PC-3 (cell line): ENCODE data around the gene ING3. TPM values are rescaled to one million over a fixed set of nuclear protein-coding genes. Genes with fewer than 3 reads are reported as not detected.

Experiments
- ATAC-seq: fragments of 200-7000 bp; cut with Tn5 transposase; 2 replicates; pipeline ENCODE4 v1.9.1; 2020; ENCODE audit warnings: mild to moderate bottlenecking, moderate library complexity
- BruUV-seq: library from RNA; stranded (reverse); fragments of 400-500 nt; replicated peaks from 2 replicates; lab custom pipeline; 2021; lab: Mats Ljungman, UMichigan
- CTCF ChIA-PET: fragments of 300-600 bp; sonication (Branson Sonifier 250); formaldehyde crosslinking; loops from one replicate; lab custom pipeline; 2022; ENCODE audit warnings: antibody characterized with exemption; lab: Charles Lee
- POLR2A ChIA-PET: fragments of 300-600 bp; sonication (Branson Sonifier 250); formaldehyde crosslinking; loops from one replicate; lab custom pipeline; 2022; ENCODE audit warnings: antibody characterized with exemption; ENCODE audit not compliant: unreplicated experiment; lab: Charles Lee
- DNase-seq: peaks from one replicate; pipeline ENCODE4 v3.0.0-alpha.2; 2015
- H2AFZ ChIP-seq: fragments of 300-600 bp; sonication (generic); 2 replicates; pipeline ENCODE4 v1.6.0; 2016; ENCODE audit warnings: antibody characterized with exemption, low read length
- H3F3A ChIP-seq: fragments of 300-600 bp; sonication (generic); one replicate; pipeline ENCODE4 v1.6.0; 2017; ENCODE audit warnings: antibody characterized with exemption, low read length, control low read depth, mild to moderate bottlenecking; ENCODE audit not compliant: unreplicated experiment
- H3K27ac ChIP-seq: fragments of 300-600 bp; sonication (generic); 2 replicates; pipeline ENCODE4 v1.5.1; 2016; ENCODE audit warnings: mild to moderate bottlenecking, low read length
- H3K27me3 ChIP-seq: fragments of 300-600 bp; sonication (generic); 2 replicates; pipeline ENCODE4 v1.6.1; 2016; ENCODE audit warnings: low read length, mixed read lengths
- H3K36me3 ChIP-seq: fragments of 300-600 bp; sonication (generic); 2 replicates; pipeline ENCODE4 v1.6.1; 2016; ENCODE audit warnings: low read depth, mixed run types, low read length, mixed read lengths
- H3K4me1 ChIP-seq: fragments of 300-600 bp; sonication (generic); 2 replicates; pipeline ENCODE4 v1.5.1; 2016; ENCODE audit warnings: low read length; ENCODE audit not compliant: insufficient read depth
- H3K4me2 ChIP-seq: fragments of 300-600 bp; sonication (generic); 2 replicates; pipeline ENCODE4 v1.6.0; 2016; ENCODE audit warnings: low read length
- H3K4me3 ChIP-seq: fragments of 300-600 bp; sonication (generic); 2 replicates; pipeline ENCODE4 v1.5.1; 2016; ENCODE audit warnings: mild to moderate bottlenecking, low read length, mixed read lengths
- H3K79me2 ChIP-seq: fragments of 300-600 bp; sonication (generic); 2 replicates; pipeline ENCODE4 v1.6.1; 2017; ENCODE audit warnings: low read length, mixed read lengths
- H3K9ac ChIP-seq: fragments of 300-600 bp; sonication (generic); 2 replicates; pipeline ENCODE4 v1.6.0; 2016; ENCODE audit warnings: mild to moderate bottlenecking, low read length
- H3K9me2 ChIP-seq: fragments of 300-600 bp; sonication (generic); replicated peaks from 2 replicates; pipeline ENCODE4 v1.6.1; 2016; ENCODE audit warnings: mixed run types, low read length, mixed read lengths
- H3K9me3 ChIP-seq: fragments of 300-600 bp; sonication (generic); 2 replicates; pipeline ENCODE4 v1.6.1; 2016; ENCODE audit warnings: low read length, mixed read lengths
- H4K20me1 ChIP-seq: fragments of 300-600 bp; sonication (generic); 2 replicates; pipeline ENCODE4 v1.6.1; 2016; ENCODE audit warnings: low read length, mixed read lengths
- EZH2 ChIP-seq: fragments of 300-600 bp; sonication (generic); IDR thresholded peaks from one replicate; pipeline ENCODE4 v1.6.1; 2017; ENCODE audit warnings: antibody characterized with exemption, mild to moderate bottlenecking, low read length; ENCODE audit not compliant: unreplicated experiment
- EZH2phosphoT487 ChIP-seq: fragments of 300-600 bp; sonication (generic); IDR thresholded peaks from 2 replicates; pipeline ENCODE4 v1.6.1; 2018; ENCODE audit warnings: mild to moderate bottlenecking, antibody characterized with exemption, low read length, borderline replicate concordance
- intact Hi-C: fragments of 100-400 bp; cut with micrococcal nuclease; formaldehyde crosslinking; loops from 2 replicates; pipeline ENCODE4 v1.9.0; 2023
- total RNA-seq: library from RNA; depleted of rRNA; stranded (reverse); fragments of >200 nt; gene quantifications from 2 replicates; pipeline ENCODE4 v1.2.3, GENCODE V29; 2014; rRNA removed
- TF ChIP-seq, protein P1 (sequence below): fragments of 300-600 bp; sonication (generic); conservative IDR thresholded peaks from 2 replicates; pipeline ENCODE4 v1.5.1; 2017; ENCODE audit warnings: antibody characterized with exemption, low read depth, mild to moderate bottlenecking, low read length

Gene ING3
- total RNA-seq, 1 experiment from 2014 or later: 12.8 TPM

DNA sequence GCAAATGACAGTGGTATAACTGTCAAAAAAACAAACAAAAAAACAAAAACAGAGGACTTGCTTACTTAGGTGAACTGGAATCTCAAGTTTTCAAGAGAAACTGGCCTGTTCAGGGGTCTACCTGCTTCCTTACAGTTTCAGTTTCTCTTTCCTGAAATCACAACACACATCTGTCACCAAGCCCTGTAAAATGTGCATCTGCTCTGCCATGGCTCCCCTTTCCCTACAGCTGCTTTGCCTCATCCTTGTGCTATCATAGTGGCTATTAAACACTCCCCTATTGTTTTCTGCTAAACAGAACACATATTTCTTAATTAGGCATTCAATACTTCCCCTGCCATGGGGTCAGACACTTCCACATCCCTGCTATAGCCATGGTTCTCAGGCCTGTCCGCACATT, 75.6 kb downstream of the ING3 start:
- H3K9me3 ChIP-seq: no peaks in the 10 kb centered on the region
- no peak overlapping the region for H3K9ac ChIP-seq
- CTCF ChIA-PET: interaction anchor here (0.6 kb wide), 1 partner anchor 11 kb away, joined by 3 read pairs; no protein-coding TSS in a partner anchor
- no peaks in the 10 kb centered on the region for H3K36me3 ChIP-seq
- H3K27ac ChIP-seq: no peak overlapping the region
- POLR2A ChIA-PET: no interaction called here
- intact Hi-C loops: no loop called here
- H4K20me1 ChIP-seq: no peaks in the 10 kb centered on the region
- no peaks in the 10 kb centered on the region for H3K27me3 ChIP-seq
- ATAC-seq (no peak), DNase-seq (no peak)
- peaks cover 16% of the 10 kb centered on the region for H3K4me1 ChIP-seq
- no peak overlapping the region for H2AFZ ChIP-seq
- H3K9me2 ChIP-seq: no peaks in the 10 kb centered on the region
- no TSS peak for BruUV-seq
- H3K4me3 ChIP-seq: no peak overlapping the region
- TF ChIP-seq EZH2phosphoT487 (no peak), EZH2 (no peak)
- TF ChIP-seq, protein P1, sequence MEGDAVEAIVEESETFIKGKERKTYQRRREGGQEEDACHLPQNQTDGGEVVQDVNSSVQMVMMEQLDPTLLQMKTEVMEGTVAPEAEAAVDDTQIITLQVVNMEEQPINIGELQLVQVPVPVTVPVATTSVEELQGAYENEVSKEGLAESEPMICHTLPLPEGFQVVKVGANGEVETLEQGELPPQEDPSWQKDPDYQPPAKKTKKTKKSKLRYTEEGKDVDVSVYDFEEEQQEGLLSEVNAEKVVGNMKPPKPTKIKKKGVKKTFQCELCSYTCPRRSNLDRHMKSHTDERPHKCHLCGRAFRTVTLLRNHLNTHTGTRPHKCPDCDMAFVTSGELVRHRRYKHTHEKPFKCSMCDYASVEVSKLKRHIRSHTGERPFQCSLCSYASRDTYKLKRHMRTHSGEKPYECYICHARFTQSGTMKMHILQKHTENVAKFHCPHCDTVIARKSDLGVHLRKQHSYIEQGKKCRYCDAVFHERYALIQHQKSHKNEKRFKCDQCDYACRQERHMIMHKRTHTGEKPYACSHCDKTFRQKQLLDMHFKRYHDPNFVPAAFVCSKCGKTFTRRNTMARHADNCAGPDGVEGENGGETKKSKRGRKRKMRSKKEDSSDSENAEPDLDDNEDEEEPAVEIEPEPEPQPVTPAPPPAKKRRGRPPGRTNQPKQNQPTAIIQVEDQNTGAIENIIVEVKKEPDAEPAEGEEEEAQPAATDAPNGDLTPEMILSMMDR: no peak
- no peak overlapping the region for H3K4me2 ChIP-seq
- no peaks in the 10 kb centered on the region for H3K79me2 ChIP-seq
- no peaks in the 10 kb centered on the region for H3F3A ChIP-seq

DNA sequence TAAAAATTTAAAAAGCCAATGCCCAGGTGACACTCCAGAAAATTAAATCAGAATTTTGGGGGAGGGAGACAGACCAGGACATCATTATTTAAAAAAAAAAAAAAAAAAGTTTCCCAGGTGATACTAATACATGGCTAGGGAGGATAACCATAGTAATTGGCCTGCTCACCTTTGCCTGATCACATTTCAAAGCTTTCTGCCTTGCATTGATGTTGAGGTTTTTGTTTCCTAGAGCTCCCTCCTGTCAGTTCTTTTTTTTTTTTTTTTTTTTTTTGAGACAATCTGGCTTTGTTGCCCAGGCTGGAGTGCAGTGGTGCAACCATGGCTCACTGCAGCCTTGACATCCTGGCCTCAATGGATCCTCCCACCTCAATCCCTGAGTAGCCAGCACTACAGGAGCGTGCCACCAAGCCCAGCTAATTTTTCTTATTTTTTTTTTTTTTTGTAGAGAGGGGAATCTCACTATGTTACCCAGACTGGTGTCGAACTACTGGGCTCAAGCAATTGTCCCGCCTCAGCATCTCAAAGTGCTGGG, 76.1 kb downstream of the ING3 start:
- no peak overlapping the region for H3K4me3 ChIP-seq
- H3K27ac ChIP-seq: no peak overlapping the region
- H3K4me2 ChIP-seq: no peak overlapping the region
- no peak overlapping the region for H2AFZ ChIP-seq
- no peak overlapping the region for H3K9ac ChIP-seq
- no peaks in the 10 kb centered on the region for H3K36me3 ChIP-seq
- no peaks in the 10 kb centered on the region for H3K27me3 ChIP-seq
- ChIA-PET POLR2A (no interaction called here), CTCF (interaction anchor here (0.6 kb wide), 1 partner anchor 12 kb away, joined by 3 read pairs; no protein-coding TSS in a partner anchor)
- TF ChIP-seq EZH2phosphoT487 (no peak), EZH2 (no peak)
- TF ChIP-seq, protein P1: no peak
- H3K9me3 ChIP-seq: no peaks in the 10 kb centered on the region
- DNase-seq (no peak), ATAC-seq (no peak)
- no peaks in the 10 kb centered on the region for H3K9me2 ChIP-seq
- no peaks in the 10 kb centered on the region for H3F3A ChIP-seq
- intact Hi-C loops: no loop called here
- H4K20me1 ChIP-seq: no peaks in the 10 kb centered on the region
- BruUV-seq: no TSS peak
- no peaks in the 10 kb centered on the region for H3K79me2 ChIP-seq
- peaks cover 11% of the 10 kb centered on the region for H3K4me1 ChIP-seq

Other genes starting within 250 kb of the ING3 start
- 7.2 and 8.3 TPM in 2 replicates for gene TSPAN12, start 92.6 kb upstream of the ING3 start, total RNA-seq
- gene CPED1, start 37.9 kb downstream of the ING3 start, total RNA-seq: 1.8 and 2.2 TPM in 2 replicates